IMR-90 (cell line): ENCODE results near the gene ATP2B2. TPM values are rescaled to one million over a fixed set of nuclear protein-coding genes. Genes with fewer than 3 reads are reported as not detected.

Experiments used
- ATAC-seq: fragments of 200-7000 bp; cut with Tn5 transposase; 2 replicates; pipeline ENCODE4 v1.9.1; 2020; ENCODE audit warnings: low read depth, mild to moderate bottlenecking, moderate library complexity
- BruUV-seq: library from RNA; stranded (reverse); fragments of 400-500 nt; replicated peaks from 2 replicates; lab custom pipeline; 2021; lab: Mats Ljungman, UMichigan
- CTCF ChIA-PET: fragments of 300-600 bp; formaldehyde crosslinking; extraction: SDS; loops from one replicate; lab custom pipeline; 2021; ENCODE audit warnings: antibody characterized with exemption; lab: Yijun Ruan, JAX
- POLR2A ChIA-PET: fragments of 300-600 bp; sonication (Branson Sonifier 250); formaldehyde crosslinking; loops from one replicate; lab custom pipeline; 2022; ENCODE audit warnings: antibody characterized with exemption; ENCODE audit not compliant: unreplicated experiment; lab: Charles Lee
- DNase-seq: peaks from one replicate; pipeline ENCODE4 v3.0.0; 2013
- H2AFZ ChIP-seq: replicated peaks from 2 replicates; pipeline ENCODE3; 2013; ENCODE audit warnings: low read length, mild to moderate bottlenecking; ENCODE audit not compliant: poor library complexity
- H2AK5ac ChIP-seq: 2 replicates; pipeline ENCODE4 v1.6.1; 2013; ENCODE audit warnings: low read depth, low read length, inconsistent platforms
- H2AK9ac ChIP-seq: replicated peaks from 2 replicates; pipeline ENCODE3; 2013; ENCODE audit warnings: mild to moderate bottlenecking, low read depth, low read length, moderate library complexity; ENCODE audit not compliant: poor library complexity
- H2BK120ac ChIP-seq: 2 replicates; pipeline ENCODE4 v1.6.1; 2013; ENCODE audit warnings: low read depth, low read length, inconsistent platforms
- H2BK15ac ChIP-seq: 3 replicates; pipeline ENCODE4 v1.6.1; 2013; ENCODE audit warnings: low read depth, low read length, inconsistent platforms
- H2BK20ac ChIP-seq: 2 replicates; pipeline ENCODE4 v1.6.1; 2013; ENCODE audit warnings: low read depth, mild to moderate bottlenecking, inconsistent platforms, low read length, moderate library complexity
- H2BK5ac ChIP-seq: 2 replicates; pipeline ENCODE4 v1.6.1; 2013; ENCODE audit warnings: mild to moderate bottlenecking, low read depth, low read length, inconsistent platforms; ENCODE audit not compliant: poor library complexity, severe bottlenecking
- H3K14ac ChIP-seq: replicated peaks from 2 replicates; pipeline ENCODE4 v1.6.1; 2013; ENCODE audit warnings: low read depth, low read length, inconsistent platforms
- H3K18ac ChIP-seq: 2 replicates; pipeline ENCODE4 v1.6.1; 2013; ENCODE audit warnings: low read depth, low read length, control low read depth
- H3K23ac ChIP-seq: 2 replicates; pipeline ENCODE4 v1.6.1; 2013; ENCODE audit warnings: low read depth, low read length, inconsistent platforms
- H3K27ac ChIP-seq: 2 replicates; pipeline ENCODE4 v1.5.1; 2013; ENCODE audit warnings: mild to moderate bottlenecking, control low read depth, low read length; ENCODE audit not compliant: insufficient read depth
- H3K27me3 ChIP-seq: 2 replicates; pipeline ENCODE4 v1.6.1; 2013; ENCODE audit warnings: low read length; ENCODE audit not compliant: control insufficient read depth, insufficient read depth
- H3K36me3 ChIP-seq: 2 replicates; pipeline ENCODE4 v1.6.1; 2013; ENCODE audit warnings: low read length, mixed read lengths; ENCODE audit not compliant: control insufficient read depth, insufficient read depth
- H3K4ac ChIP-seq: 2 replicates; pipeline ENCODE4 v1.6.1; 2013; ENCODE audit warnings: low read depth, low read length, inconsistent platforms
- H3K4me1 ChIP-seq: 2 replicates; pipeline ENCODE4 v1.6.1; 2013; ENCODE audit warnings: low read length, mixed read lengths; ENCODE audit not compliant: control insufficient read depth, insufficient read depth
- H3K4me2 ChIP-seq: 2 replicates; pipeline ENCODE4 v1.6.1; 2013; ENCODE audit warnings: low read depth, mild to moderate bottlenecking, control low read depth, low read length, moderate library complexity
- H3K4me3 ChIP-seq: 2 replicates; pipeline ENCODE4 v1.5.1; 2013; ENCODE audit warnings: low read depth, mild to moderate bottlenecking, control low read depth, low read length, moderate library complexity; ENCODE audit not compliant: insufficient read depth
- H3K56ac ChIP-seq: 2 replicates; pipeline ENCODE4 v1.6.1; 2013; ENCODE audit warnings: low read length, inconsistent platforms; ENCODE audit not compliant: insufficient read depth; ENCODE audit errors: extremely low read depth
- H3K79me1 ChIP-seq, 2 experiments: 2 replicates each; pipeline ENCODE4 v1.6.1; 2013; ENCODE audit warnings: low read length in 2 of 2, inconsistent platforms in 1 of 2, low read depth in 1 of 2
- H3K9ac ChIP-seq: 2 replicates; pipeline ENCODE4 v1.6.1; 2013; ENCODE audit warnings: low read depth, low read length, control low read depth
- H3K9me1 ChIP-seq: 2 replicates; pipeline ENCODE4 v1.6.1; 2013; ENCODE audit warnings: low read length, inconsistent platforms; ENCODE audit not compliant: insufficient read depth
- H3K9me3 ChIP-seq: 2 replicates; pipeline ENCODE4 v1.6.1; 2013; ENCODE audit warnings: low read length; ENCODE audit not compliant: control insufficient read depth, insufficient read depth
- H4K20me1 ChIP-seq: 2 replicates; pipeline ENCODE4 v1.6.1; 2013; ENCODE audit warnings: low read length, inconsistent platforms; ENCODE audit not compliant: insufficient read depth
- H4K5ac ChIP-seq: 2 replicates; pipeline ENCODE4 v1.6.1; 2013; ENCODE audit warnings: mild to moderate bottlenecking, low read depth, low read length, control low read depth
- H4K8ac ChIP-seq, 2 experiments: 2 replicates each; pipeline ENCODE4 v1.6.1; 2013; ENCODE audit warnings: low read depth in 2 of 2, low read length in 2 of 2, control low read depth in 1 of 2, inconsistent platforms in 1 of 2
- H4K91ac ChIP-seq: 2 replicates; pipeline ENCODE4 v1.6.1; 2013; ENCODE audit warnings: low read depth, low read length, inconsistent platforms; ENCODE audit not compliant: insufficient read depth
- BHLHE40 ChIP-seq: fragments of 150-350 bp; IDR thresholded peaks from 2 replicates; pipeline ENCODE4 v1.6.1; 2016; ENCODE audit warnings: mild to moderate bottlenecking, low read depth, low read length
- MAFK ChIP-seq: IDR thresholded peaks from 2 replicates; pipeline ENCODE4 v1.6.1; 2012; ENCODE audit warnings: low read depth, low read length, improper control_type of control experiment
- MAZ ChIP-seq: IDR thresholded peaks from 2 replicates; pipeline ENCODE4 v1.6.1; 2012; ENCODE audit warnings: low read depth, mild to moderate bottlenecking, low read length, improper control_type of control experiment, moderate library complexity, borderline replicate concordance
- MXI1 ChIP-seq: IDR thresholded peaks from 2 replicates; pipeline ENCODE4 v1.6.1; 2012; ENCODE audit warnings: low read depth, mild to moderate bottlenecking, low read length, moderate library complexity, borderline replicate concordance
- NFE2L2 ChIP-seq: fragments of 150-350 bp; IDR thresholded peaks from 2 replicates; pipeline ENCODE4 v1.6.1; 2016; ENCODE audit warnings: low read depth, mild to moderate bottlenecking, low read length
- RAD21 ChIP-seq: IDR thresholded peaks from 2 replicates; pipeline ENCODE4 v1.6.1; 2012; ENCODE audit warnings: low read length, improper control_type of control experiment
- RCOR1 ChIP-seq: IDR thresholded peaks from 2 replicates; pipeline ENCODE4 v1.6.1; 2012; ENCODE audit warnings: mild to moderate bottlenecking, low read length, improper control_type of control experiment; ENCODE audit not compliant: insufficient replicate concordance
- SMC3 ChIP-seq: fragments of 150-350 bp; IDR thresholded peaks from 2 replicates; pipeline ENCODE4 v1.6.1; 2016; ENCODE audit warnings: low read depth, mild to moderate bottlenecking, antibody characterized with exemption, low read length, moderate library complexity
- WGBS, 2 experiments: methylation state at CpG; one replicate each; pipeline versions ENCODE4 v1.1.5 to v1.1.7; 2013; ENCODE audit warnings: missing lambda C conversion rate in 2 of 2; ENCODE audit not compliant: insufficient read length in 1 of 2; ENCODE audit errors: extremely low coverage in 2 of 2; 5-methylcytosine and 5-hydroxymethylcytosine counted together
- dilution Hi-C: fragments of 300-500 bp; cut with HindIII; formaldehyde crosslinking; loops from one replicate; pipeline ENCODE4 v1.14.3; 2018; ENCODE audit warnings: low sequenced_read_pairs; ENCODE audit not compliant: unreplicated experiment
- in situ Hi-C: fragments of 300-500 bp; cut with MboI; formaldehyde crosslinking; loops from 3 replicates; pipeline ENCODE4 v1.14.3; 2019; ENCODE audit warnings: low sequenced_read_pairs, inconsistent platforms, mixed read lengths
- intact Hi-C: fragments of 100-400 bp; cut with micrococcal nuclease; formaldehyde crosslinking; loops from 2 replicates; pipeline ENCODE4 v1.10.0; 2022
- polyA plus RNA-seq, 3 experiments: library from polyadenylated mRNA; depleted of rRNA; stranded (reverse); fragments of >200 nt; gene quantifications; 2 replicates each; pipeline ENCODE4 v1.2.3, GENCODE V29; 2012; ENCODE audit warnings: low replicate concordance in 1 of 3
- total RNA-seq: library from RNA; depleted of rRNA; stranded (reverse); fragments of >200 nt; gene quantifications from 2 replicates; pipeline ENCODE4 v1.2.3, GENCODE V29; 2012
- TF ChIP-seq, protein P1 (sequence below): conservative IDR thresholded peaks from 2 replicates; pipeline ENCODE4 v1.5.1; 2012; ENCODE audit warnings: mild to moderate bottlenecking, low read depth, low read length, improper control_type of control experiment
- TF ChIP-seq, protein P2 (sequence below): fragments of 150-350 bp; IDR thresholded peaks from 2 replicates; pipeline ENCODE4 v1.6.1; 2016; ENCODE audit warnings: low read depth, mild to moderate bottlenecking, low read length, moderate library complexity, borderline replicate concordance

The ATP2B2 gene
- total and polyA plus RNA-seq, 2 of the 4 experiments (the other 2 are of a cell fraction): under 0.01 to 0.02 TPM

DNA sequence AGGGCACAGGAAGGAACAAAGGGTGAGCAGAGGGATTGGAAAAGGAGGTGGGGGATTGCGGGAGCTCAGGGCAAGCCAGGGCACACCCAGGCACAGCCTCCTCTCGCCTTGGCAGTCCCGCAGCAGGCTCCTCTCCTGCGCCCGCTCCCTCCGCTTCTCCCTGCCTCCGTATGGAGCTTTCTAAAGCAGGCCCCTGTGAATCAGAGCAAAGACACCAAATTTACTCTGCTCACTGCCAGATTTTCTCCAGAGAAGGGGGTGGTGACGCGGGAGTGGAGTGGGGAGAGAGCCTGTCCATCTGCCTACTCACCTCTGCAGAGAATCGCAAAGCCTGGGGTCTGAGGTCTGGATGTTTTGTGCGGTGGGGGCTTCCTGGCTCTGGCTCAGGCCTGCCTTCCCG lies 20.0 kb downstream of the ATP2B2 start:
- ChIA-PET POLR2A (no interaction called here), CTCF (no interaction called here)
- Histone ChIP-seq H3K9me1 (no peaks in the 10 kb centered on the region), H3K4me1 (no peaks in the 10 kb centered on the region), H2BK120ac (no peak overlapping the region), H3K27me3 (peaks cover 5% of the 10 kb centered on the region; the same call in 1 of the 2 replicates), H3K23ac (no peak overlapping the region), H3K9ac (no peak overlapping the region), H4K20me1 (no peaks in the 10 kb centered on the region), H2AK5ac (no peak overlapping the region), H3K4ac (no peak overlapping the region), H3K36me3 (no peaks in the 10 kb centered on the region), H4K91ac (no peak overlapping the region), H4K5ac (no peak overlapping the region), H3K14ac (no peak overlapping the region), H3K79me1 (no peaks in the 10 kb centered on the region), H2BK15ac (no peak overlapping the region), H3K56ac (no peak overlapping the region), H2AFZ (no peak overlapping the region), H2BK5ac (no peak overlapping the region), H3K18ac (no peak overlapping the region), H3K4me2 (no peak overlapping the region), H3K9me3 (no peaks in the 10 kb centered on the region), H2AK9ac (no peak overlapping the region), H3K27ac (no peak overlapping the region), H2BK20ac (no peak overlapping the region), H4K8ac (no peak overlapping the region), H3K4me3 (no peak overlapping the region)
- no peak for ATAC-seq
- in situ Hi-C loops: no loop called here
- intact Hi-C loops: no loop called here
- no peak for TF ChIP-seq MAFK
- no peak for TF ChIP-seq NFE2L2
- TF ChIP-seq RCOR1: no peak
- no peak for TF ChIP-seq SMC3
- no peak for TF ChIP-seq MXI1
- TF ChIP-seq MAZ: no peak
- TF ChIP-seq, protein P1, sequence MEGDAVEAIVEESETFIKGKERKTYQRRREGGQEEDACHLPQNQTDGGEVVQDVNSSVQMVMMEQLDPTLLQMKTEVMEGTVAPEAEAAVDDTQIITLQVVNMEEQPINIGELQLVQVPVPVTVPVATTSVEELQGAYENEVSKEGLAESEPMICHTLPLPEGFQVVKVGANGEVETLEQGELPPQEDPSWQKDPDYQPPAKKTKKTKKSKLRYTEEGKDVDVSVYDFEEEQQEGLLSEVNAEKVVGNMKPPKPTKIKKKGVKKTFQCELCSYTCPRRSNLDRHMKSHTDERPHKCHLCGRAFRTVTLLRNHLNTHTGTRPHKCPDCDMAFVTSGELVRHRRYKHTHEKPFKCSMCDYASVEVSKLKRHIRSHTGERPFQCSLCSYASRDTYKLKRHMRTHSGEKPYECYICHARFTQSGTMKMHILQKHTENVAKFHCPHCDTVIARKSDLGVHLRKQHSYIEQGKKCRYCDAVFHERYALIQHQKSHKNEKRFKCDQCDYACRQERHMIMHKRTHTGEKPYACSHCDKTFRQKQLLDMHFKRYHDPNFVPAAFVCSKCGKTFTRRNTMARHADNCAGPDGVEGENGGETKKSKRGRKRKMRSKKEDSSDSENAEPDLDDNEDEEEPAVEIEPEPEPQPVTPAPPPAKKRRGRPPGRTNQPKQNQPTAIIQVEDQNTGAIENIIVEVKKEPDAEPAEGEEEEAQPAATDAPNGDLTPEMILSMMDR: no peak
- TF ChIP-seq, protein P2, sequence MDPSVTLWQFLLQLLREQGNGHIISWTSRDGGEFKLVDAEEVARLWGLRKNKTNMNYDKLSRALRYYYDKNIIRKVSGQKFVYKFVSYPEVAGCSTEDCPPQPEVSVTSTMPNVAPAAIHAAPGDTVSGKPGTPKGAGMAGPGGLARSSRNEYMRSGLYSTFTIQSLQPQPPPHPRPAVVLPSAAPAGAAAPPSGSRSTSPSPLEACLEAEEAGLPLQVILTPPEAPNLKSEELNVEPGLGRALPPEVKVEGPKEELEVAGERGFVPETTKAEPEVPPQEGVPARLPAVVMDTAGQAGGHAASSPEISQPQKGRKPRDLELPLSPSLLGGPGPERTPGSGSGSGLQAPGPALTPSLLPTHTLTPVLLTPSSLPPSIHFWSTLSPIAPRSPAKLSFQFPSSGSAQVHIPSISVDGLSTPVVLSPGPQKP: no peak
- TF ChIP-seq RAD21: no peak
- TF ChIP-seq BHLHE40: no peak
- dilution Hi-C loops: no loop called here
- BruUV-seq: no TSS peak
- no peak for DNase-seq
- WGBS, 2 experiments: 60% methylated on average over 2 of the region's 12 CpGs; no CpG with 5 or more reads in 1 of the 2 experiments
